ENCODE measurements around the gene PHIP.

- TF ChIP-seq EZH2 (IDR thresholded peaks at IDR 0.05) (no peak), EZH2phosphoT487 (IDR thresholded peaks at IDR 0.05) (no peak)
- TF ChIP-seq, protein P1, sequence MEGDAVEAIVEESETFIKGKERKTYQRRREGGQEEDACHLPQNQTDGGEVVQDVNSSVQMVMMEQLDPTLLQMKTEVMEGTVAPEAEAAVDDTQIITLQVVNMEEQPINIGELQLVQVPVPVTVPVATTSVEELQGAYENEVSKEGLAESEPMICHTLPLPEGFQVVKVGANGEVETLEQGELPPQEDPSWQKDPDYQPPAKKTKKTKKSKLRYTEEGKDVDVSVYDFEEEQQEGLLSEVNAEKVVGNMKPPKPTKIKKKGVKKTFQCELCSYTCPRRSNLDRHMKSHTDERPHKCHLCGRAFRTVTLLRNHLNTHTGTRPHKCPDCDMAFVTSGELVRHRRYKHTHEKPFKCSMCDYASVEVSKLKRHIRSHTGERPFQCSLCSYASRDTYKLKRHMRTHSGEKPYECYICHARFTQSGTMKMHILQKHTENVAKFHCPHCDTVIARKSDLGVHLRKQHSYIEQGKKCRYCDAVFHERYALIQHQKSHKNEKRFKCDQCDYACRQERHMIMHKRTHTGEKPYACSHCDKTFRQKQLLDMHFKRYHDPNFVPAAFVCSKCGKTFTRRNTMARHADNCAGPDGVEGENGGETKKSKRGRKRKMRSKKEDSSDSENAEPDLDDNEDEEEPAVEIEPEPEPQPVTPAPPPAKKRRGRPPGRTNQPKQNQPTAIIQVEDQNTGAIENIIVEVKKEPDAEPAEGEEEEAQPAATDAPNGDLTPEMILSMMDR (IDR thresholded peaks at IDR 0.05), result no peak
Observed at GRCh38 chr6:78962448-78962847, 115.6 kb downstream of the PHIP start.
